ENCODE data around the gene MLH3. TPM values are rescaled to one million over a fixed set of nuclear protein-coding genes. Genes with fewer than 3 reads are reported as not detected.

MLH3 gene
- total RNA-seq, 1 donor from 2014 or later = 12.9 TPM

GRCh38 chr14:74964787-74965485, 86.3 kb downstream of the MLH3 start:
- Histone ChIP-seq H3K79me2 (ENCODE audit: insufficient read depth, low read length) (no peaks in the 10 kb centered on the region), H3K9me3 (ENCODE audit: insufficient read depth, low read depth, low read length) (no peaks in the 10 kb centered on the region), H3K4me3 (ENCODE audit: insufficient read depth, low read depth, low read length) (no peak overlapping the region), H3K36me3 (ENCODE audit: insufficient read depth, low read length) (no peaks in the 10 kb centered on the region), H3K27me3 (ENCODE audit: insufficient read depth, low read length) (no peaks in the 10 kb centered on the region), H3K4me2 (ENCODE audit: low read length) (peak overlapping the region; percentile 66), H4K20me1 (ENCODE audit: insufficient read depth, low read length) (no peaks in the 10 kb centered on the region), H3K27ac (ENCODE audit: low read depth, low read length) (peak overlapping the region; percentile 46), H3K9ac (ENCODE audit: low read length) (peak overlapping the region; percentile 12), H2AFZ (ENCODE audit: low read depth, low read length) (peak overlapping the region; percentile 12), H3K4me1 (ENCODE audit: insufficient read depth, low read length) (peaks cover 14% of the 10 kb centered on the region)
- Mint-ChIP-seq H3K27ac (ENCODE audit: unreplicated experiment) (no peak overlapping the region), H3K4me3 (ENCODE audit: unreplicated experiment) (no peak overlapping the region), H3K9me3 (ENCODE audit: unreplicated experiment) (peaks cover 4% of the 10 kb centered on the region), H3K36me3 (ENCODE audit: low read depth, unreplicated experiment) (peaks cover 2% of the 10 kb centered on the region), H3K4me1 (ENCODE audit: low read depth, unreplicated experiment) (peaks cover 8% of the 10 kb centered on the region), H3K27me3 (ENCODE audit: low read depth, unreplicated experiment) (peaks cover 34% of the 10 kb centered on the region)
- no peak for TF ChIP-seq EZH2 (IDR thresholded peaks at IDR 0.05; ENCODE audit: insufficient read depth, low read length)
- no peak for TF ChIP-seq CTCF (IDR thresholded peaks at IDR 0.05; ENCODE audit: insufficient read depth, low read depth, low read length)
- no peak for FAIRE-seq
- DNase-seq (ENCODE audit: low read depth) = peak; percentile 18

Other genes starting within 250 kb of the MLH3 start
- gene PROX2, start 175.3 kb downstream of the MLH3 start, total RNA-seq = not detected in 2 replicates
- gene DLST, start 169.6 kb downstream of the MLH3 start, total RNA-seq = 83.0 and 90.6 TPM in 2 replicates
- 0.70 and 1.7 TPM in 2 replicates for gene RPS6KL1, start 128.2 kb downstream of the MLH3 start, total RNA-seq
- 2.5 and 3.5 TPM in 2 replicates for gene PGF, start 95.9 kb downstream of the MLH3 start, total RNA-seq
- gene EIF2B2, start 48.5 kb downstream of the MLH3 start, total RNA-seq = 37.7 TPM in 2 replicates
- 6.9 and 8.9 TPM in 2 replicates for gene ACYP1, start 12.6 kb upstream of the MLH3 start, total RNA-seq
- gene ZC2HC1C, start 18.2 kb upstream of the MLH3 start, total RNA-seq = 1.4 and 1.7 TPM in 2 replicates
- 45.2 and 56.3 TPM in 2 replicates for gene NEK9, start 75.6 kb upstream of the MLH3 start, total RNA-seq
- 331 and 359 TPM in 2 replicates for gene TMED10, start 125.1 kb upstream of the MLH3 start, total RNA-seq
- gene FOS, start 227.4 kb upstream of the MLH3 start, total RNA-seq = 33.9 and 57.7 TPM in 2 replicates

All from astrocyte (in vitro differentiated cells and primary cell).